Transverse colon (tissue), 4 donors: ENCODE data around the gene NRCAM. TPM values are rescaled to one million over a fixed set of nuclear protein-coding genes. Genes with fewer than 3 reads are reported as not detected.
"Not testable (repeated sequence)": the region's sequence is repeated elsewhere in the genome, so short reads cannot be mapped to it uniquely, and the experiment has no call there.

ENCODE experiments used
- DNase-seq: peaks from one replicate; pipeline ENCODE4 v3.0.0-alpha.2; 2019
- H3K27ac ChIP-seq, 4 donors: fragments of 200-600 bp; sonication (generic); 2 replicates each; pipeline ENCODE4 v1.5.1; 2016 to 2018; ENCODE audit warnings: inconsistent platforms in 4 of 4
- H3K27me3 ChIP-seq: fragments of 200-600 bp; sonication (generic); 2 replicates; pipeline ENCODE4 v1.5.1; 2017; ENCODE audit warnings: inconsistent platforms
- H3K36me3 ChIP-seq, 4 donors: fragments of 200-600 bp; sonication (generic); 2 replicates each; pipeline ENCODE4 v1.5.1; 2017 to 2019; ENCODE audit warnings: inconsistent platforms in 4 of 4
- H3K4me1 ChIP-seq, 4 donors: fragments of 200-600 bp; sonication (generic); 2 replicates each; pipeline ENCODE4 v1.5.1; 2017 to 2020; ENCODE audit warnings: inconsistent platforms in 4 of 4
- H3K4me3 ChIP-seq, 4 donors: fragments of 200-600 bp; sonication (generic); 1 replicate in 1 of 4; 2 replicates in 3 of 4; pipeline versions ENCODE4 v1.5.1 to v1.6.1; 2017 to 2019; ENCODE audit warnings: inconsistent platforms in 4 of 4
- H3K9me3 ChIP-seq, 2 donors: fragments of 200-600 bp; sonication (generic); 2 replicates each; pipeline ENCODE4 v1.5.1; 2017 to 2019; ENCODE audit warnings: inconsistent platforms in 2 of 2
- EP300 ChIP-seq: sonication (generic); formaldehyde crosslinking; IDR thresholded peaks from one replicate; pipeline ENCODE4 v1.6.1; 2017; ENCODE audit warnings: antibody characterized with exemption, low read depth
- POLR2A ChIP-seq: fragments of 450-650 bp; IDR thresholded peaks from one replicate; pipeline ENCODE4 v1.6.1; 2016; ENCODE audit warnings: antibody characterized with exemption, mild to moderate bottlenecking, moderate library complexity
- POLR2AphosphoS5 ChIP-seq, 3 donors: sonication (generic); formaldehyde crosslinking; IDR thresholded peaks; one replicate each; pipeline ENCODE4 v1.6.1; 2016; ENCODE audit warnings: antibody characterized with exemption in 3 of 3
- WGBS, 2 donors: methylation state at CpG; one replicate each; pipeline ENCODE4 v1.1.5; 2018; ENCODE audit warnings: low coverage in 1 of 2; 5-methylcytosine and 5-hydroxymethylcytosine counted together
- in situ Hi-C, 4 donors: fragments of 200-750 bp; cut with MboI; loops; one replicate each; pipeline versions ENCODE4 v1.15.0 to v1.15.1; 2017; ENCODE audit warnings: low sequenced_read_pairs in 3 of 4, low pct_ligation_motif_present in 1 of 4, low pct_unique_long_range_greater_than_20kb in 1 of 4
- intact Hi-C: fragments of 100-400 bp; cut with DNase I; formaldehyde crosslinking; loops from one replicate; pipeline ENCODE4 v1.15.1; 2023; ENCODE audit warnings: low total_unique reads
- total RNA-seq, 4 donors: library from RNA; depleted of rRNA; stranded (reverse); fragments of >200 nt; gene quantifications; one replicate each; pipeline ENCODE4 v1.1.0, GENCODE V29; 2016
- TF ChIP-seq, protein P1 (sequence below), 5 experiments: fragments of 200-600 bp in 3 of 5; fragments of 450-650 bp in 2 of 5; sonication (generic) in 3 of 5; IDR thresholded peaks; 1 replicate in 2 of 5; 2 replicates in 3 of 5; pipeline ENCODE4 v1.5.1; 2016 to 2017; ENCODE audit warnings: antibody characterized with exemption in 5 of 5, inconsistent platforms in 3 of 5, mild to moderate bottlenecking in 2 of 5, moderate library complexity in 1 of 5

NRCAM gene
- total RNA-seq, 4 donors from 2014 or later, result 0.60 to 2.5 (median 1.8) TPM

DNA sequence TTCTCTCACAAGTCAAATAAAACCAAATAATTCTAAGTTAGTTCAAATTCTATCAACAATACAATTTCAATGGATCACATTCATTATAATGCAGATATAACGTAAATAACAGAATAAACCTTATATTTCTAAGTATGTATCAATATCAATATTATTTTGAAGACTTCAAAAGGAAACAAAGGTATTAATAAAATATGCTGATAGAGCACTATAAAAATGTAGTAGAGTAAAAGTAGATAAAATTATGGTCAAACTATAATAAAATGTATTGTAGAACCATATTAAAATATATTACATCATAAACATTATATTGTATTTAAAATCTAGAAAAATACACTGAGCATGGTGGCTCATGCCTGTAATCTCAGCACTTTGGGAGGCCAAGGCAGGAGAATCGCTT is 23.5 kb upstream of the NRCAM start:
- no peaks in the 10 kb centered on the region for H3K9me3 ChIP-seq
- in situ Hi-C loops, result loop anchor here in 3 of 4 donors (25.0 kb wide), 1 partner anchor 292 kb away; no protein-coding TSS in a partner anchor
- DNase-seq, result no peak
- TF ChIP-seq, protein P1, sequence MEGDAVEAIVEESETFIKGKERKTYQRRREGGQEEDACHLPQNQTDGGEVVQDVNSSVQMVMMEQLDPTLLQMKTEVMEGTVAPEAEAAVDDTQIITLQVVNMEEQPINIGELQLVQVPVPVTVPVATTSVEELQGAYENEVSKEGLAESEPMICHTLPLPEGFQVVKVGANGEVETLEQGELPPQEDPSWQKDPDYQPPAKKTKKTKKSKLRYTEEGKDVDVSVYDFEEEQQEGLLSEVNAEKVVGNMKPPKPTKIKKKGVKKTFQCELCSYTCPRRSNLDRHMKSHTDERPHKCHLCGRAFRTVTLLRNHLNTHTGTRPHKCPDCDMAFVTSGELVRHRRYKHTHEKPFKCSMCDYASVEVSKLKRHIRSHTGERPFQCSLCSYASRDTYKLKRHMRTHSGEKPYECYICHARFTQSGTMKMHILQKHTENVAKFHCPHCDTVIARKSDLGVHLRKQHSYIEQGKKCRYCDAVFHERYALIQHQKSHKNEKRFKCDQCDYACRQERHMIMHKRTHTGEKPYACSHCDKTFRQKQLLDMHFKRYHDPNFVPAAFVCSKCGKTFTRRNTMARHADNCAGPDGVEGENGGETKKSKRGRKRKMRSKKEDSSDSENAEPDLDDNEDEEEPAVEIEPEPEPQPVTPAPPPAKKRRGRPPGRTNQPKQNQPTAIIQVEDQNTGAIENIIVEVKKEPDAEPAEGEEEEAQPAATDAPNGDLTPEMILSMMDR (IDR thresholded peaks at IDR 0.05), result no peak
- TF ChIP-seq POLR2A (no peak), EP300 (no peak), POLR2AphosphoS5 (IDR thresholded peaks at IDR 0.05) (no peak)
- WGBS, 2 donors, result 92 to 100% methylated on average over 2 of the region's 2 CpGs
- H3K4me3 ChIP-seq, result no peak overlapping the region
- H3K27ac ChIP-seq, result no peak overlapping the region
- intact Hi-C loops, result no loop called here
- no peaks in the 10 kb centered on the region for H3K27me3 ChIP-seq
- no peaks in the 10 kb centered on the region for H3K4me1 ChIP-seq
- peaks cover 0 to 15% (median 4%) of the 10 kb centered on the region in 4 donors for H3K36me3 ChIP-seq

DNA sequence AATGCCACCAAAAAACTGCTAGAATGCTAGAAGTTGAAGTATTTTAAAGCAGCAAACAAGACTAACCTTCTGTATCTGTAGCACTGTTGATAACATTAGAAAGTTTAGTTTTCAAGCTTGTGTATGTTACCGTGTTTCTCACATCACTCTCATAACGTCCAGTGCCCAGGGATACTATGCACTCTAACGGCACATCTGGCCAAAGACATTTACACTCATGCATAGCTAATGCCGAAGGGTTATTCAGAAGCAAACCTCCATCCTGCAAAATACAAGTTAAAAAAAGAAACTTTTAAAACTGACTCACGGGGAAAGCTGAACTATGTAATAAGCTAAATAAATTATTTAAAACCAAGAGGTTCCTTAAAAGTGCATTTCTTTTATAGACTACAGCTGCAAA is 22.9 kb upstream of the NRCAM start:
- Histone ChIP-seq H3K9me3 (no peaks in the 10 kb centered on the region), H3K27me3 (no peaks in the 10 kb centered on the region), H3K4me1 (no peaks in the 10 kb centered on the region), H3K36me3 (peaks cover 0 to 13% (median 4%) of the 10 kb centered on the region in 4 donors), H3K27ac (no peak overlapping the region), H3K4me3 (no peak overlapping the region)
- in situ Hi-C loops, result loop anchor here in 3 of 4 donors (25.0 kb wide), 1 partner anchor 292 kb away; no protein-coding TSS in a partner anchor
- no peak for DNase-seq
- 88 to 97% methylated on average over 5 of the region's 5 CpGs for WGBS, 2 donors
- TF ChIP-seq, protein P1 (IDR thresholded peaks at IDR 0.05), result no peak
- no peak for TF ChIP-seq EP300
- no peak for TF ChIP-seq POLR2A
- TF ChIP-seq POLR2AphosphoS5 (IDR thresholded peaks at IDR 0.05), result no peak
- intact Hi-C loops, result no loop called here

DNA sequence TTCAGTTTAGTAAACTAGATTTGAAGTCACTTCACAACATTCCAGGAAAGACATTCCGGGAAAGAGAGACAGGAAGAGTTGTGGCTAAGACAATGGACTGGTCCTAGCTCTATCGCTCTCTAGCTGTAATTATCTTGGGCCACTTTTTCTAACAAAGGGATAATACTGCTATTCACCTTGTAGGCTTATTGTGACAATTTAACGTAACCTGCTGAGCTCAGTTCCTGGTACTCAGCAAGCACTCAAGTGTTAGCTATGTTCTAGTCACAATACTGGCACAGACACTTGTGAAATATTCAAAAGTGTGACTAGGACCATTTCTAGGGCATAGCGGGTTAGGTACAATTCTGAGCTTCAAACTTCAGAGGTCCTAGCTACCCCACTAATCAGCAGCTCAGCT is 12.0 kb upstream of the NRCAM start:
- Histone ChIP-seq H3K36me3 (no peaks in the 10 kb centered on the region), H3K9me3 (no peaks in the 10 kb centered on the region), H3K27ac (no peak overlapping the region), H3K4me1 (no peaks in the 10 kb centered on the region), H3K27me3 (no peaks in the 10 kb centered on the region), H3K4me3 (no peak overlapping the region)
- intact Hi-C loops, result no loop called here
- in situ Hi-C loops, result no loop called here
- no peak for DNase-seq
- 60 to 73% methylated on average over 4 of the region's 4 CpGs for WGBS, 2 donors
- TF ChIP-seq POLR2A (no peak), POLR2AphosphoS5 (IDR thresholded peaks at IDR 0.05) (no peak), EP300 (no peak)
- TF ChIP-seq, protein P1 (IDR thresholded peaks at IDR 0.05), result no peak

DNA sequence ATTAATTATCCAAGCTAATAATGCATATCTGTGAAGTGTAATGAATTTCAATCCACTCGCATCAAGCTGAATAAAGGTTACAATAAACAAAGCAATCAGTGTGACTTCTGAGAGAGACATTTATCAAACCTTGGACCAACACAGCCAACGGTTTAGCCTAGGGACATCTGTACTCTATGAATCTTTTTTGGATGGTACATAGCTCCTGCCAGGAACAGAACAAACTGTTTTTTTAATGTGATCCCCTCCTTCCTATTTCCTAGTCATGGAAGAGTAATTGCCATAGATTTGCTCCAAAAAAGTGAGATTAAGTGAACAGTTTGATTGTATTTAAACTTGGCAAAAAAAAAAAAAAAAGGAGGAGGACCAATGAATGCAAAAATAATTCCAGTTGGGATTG is 11.2 kb upstream of the NRCAM start:
- no peak for TF ChIP-seq EP300
- no peak for TF ChIP-seq POLR2A
- no peak for TF ChIP-seq POLR2AphosphoS5 (IDR thresholded peaks at IDR 0.05)
- TF ChIP-seq, protein P1 (IDR thresholded peaks at IDR 0.05), result no peak
- Histone ChIP-seq H3K27me3 (no peaks in the 10 kb centered on the region), H3K4me3 (no peak overlapping the region), H3K4me1 (no peaks in the 10 kb centered on the region), H3K27ac (no peak overlapping the region), H3K9me3 (no peaks in the 10 kb centered on the region), H3K36me3 (no peaks in the 10 kb centered on the region)
- in situ Hi-C loops (no loop called here), intact Hi-C loops (no loop called here)
- WGBS, 2 donors, result 65 to 70% methylated on average over 2 of the region's 2 CpGs
- no peak for DNase-seq

DNA sequence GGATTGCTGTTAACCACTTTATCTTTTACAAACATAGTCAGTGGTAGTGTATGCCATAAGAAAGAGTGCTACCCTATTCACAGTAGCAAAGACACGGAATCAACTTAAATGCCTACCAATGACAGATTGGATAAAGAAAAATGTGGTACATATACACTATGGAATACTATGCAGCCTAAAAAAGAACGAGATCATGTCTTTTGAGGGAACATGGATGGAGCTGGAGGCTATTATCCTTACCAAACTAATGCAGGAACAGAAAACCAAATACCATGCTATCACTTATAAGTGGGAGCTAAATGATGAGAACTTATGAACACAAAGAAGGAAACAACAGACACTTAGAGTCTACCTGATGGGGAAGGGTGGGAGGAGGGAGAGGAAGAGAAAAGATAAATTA is 10.1 kb upstream of the NRCAM start:
- H3K4me3 ChIP-seq, intact Hi-C loops, DNase-seq, H3K36me3 ChIP-seq, H3K4me1 ChIP-seq, H3K9me3 ChIP-seq, H3K27me3 ChIP-seq, in situ Hi-C loops, H3K27ac ChIP-seq: not testable (repeated sequence)
- 90 to 100% methylated on average over 2 of the region's 2 CpGs for WGBS, 2 donors
